Measurements from ENCODE around the gene CADPS. TPM values are rescaled to one million over a fixed set of nuclear protein-coding genes. Genes with fewer than 3 reads are reported as not detected.

The CADPS gene
- total RNA-seq, 1 experiment from 2014 or later, result not detected

DNA sequence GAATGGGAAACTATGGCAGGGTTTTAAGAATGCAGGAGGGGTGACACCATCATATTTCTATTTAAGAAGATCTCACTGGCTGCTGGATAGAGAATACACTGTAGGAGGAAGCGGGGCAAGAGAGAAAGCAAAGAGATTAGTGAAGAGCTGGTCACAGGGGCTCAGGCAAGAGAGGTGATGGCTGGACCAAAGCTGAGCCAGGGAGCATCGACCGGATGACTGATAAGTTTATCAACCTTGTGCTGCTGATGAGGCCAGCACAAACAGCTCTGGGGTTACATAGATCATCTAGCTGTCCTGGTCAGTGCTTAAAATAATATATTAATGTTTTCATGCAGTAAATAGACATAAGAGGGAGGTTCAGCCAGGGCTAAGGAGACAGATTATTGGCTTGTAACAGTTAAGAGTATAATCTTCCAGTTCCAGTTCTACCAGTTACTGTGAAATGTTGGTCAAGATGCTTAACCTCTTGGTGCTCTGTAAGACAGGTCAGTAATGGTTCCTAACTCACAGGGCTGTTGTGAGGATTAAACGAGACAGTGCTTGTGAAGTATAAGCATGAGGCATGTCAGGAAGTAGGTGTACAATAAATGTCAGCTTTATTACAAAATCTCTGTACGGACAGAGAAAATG, 300.8 kb downstream of the CADPS start:
- BruUV-seq (replicated peaks), result no TSS peak
- TF ChIP-seq, protein P1, sequence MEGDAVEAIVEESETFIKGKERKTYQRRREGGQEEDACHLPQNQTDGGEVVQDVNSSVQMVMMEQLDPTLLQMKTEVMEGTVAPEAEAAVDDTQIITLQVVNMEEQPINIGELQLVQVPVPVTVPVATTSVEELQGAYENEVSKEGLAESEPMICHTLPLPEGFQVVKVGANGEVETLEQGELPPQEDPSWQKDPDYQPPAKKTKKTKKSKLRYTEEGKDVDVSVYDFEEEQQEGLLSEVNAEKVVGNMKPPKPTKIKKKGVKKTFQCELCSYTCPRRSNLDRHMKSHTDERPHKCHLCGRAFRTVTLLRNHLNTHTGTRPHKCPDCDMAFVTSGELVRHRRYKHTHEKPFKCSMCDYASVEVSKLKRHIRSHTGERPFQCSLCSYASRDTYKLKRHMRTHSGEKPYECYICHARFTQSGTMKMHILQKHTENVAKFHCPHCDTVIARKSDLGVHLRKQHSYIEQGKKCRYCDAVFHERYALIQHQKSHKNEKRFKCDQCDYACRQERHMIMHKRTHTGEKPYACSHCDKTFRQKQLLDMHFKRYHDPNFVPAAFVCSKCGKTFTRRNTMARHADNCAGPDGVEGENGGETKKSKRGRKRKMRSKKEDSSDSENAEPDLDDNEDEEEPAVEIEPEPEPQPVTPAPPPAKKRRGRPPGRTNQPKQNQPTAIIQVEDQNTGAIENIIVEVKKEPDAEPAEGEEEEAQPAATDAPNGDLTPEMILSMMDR (conservative IDR thresholded peaks at IDR 0.05; ENCODE audit: low read depth, low read length), result no peak
- intact Hi-C loops (cut with micrococcal nuclease; ENCODE audit: unreplicated experiment), result no loop called here
- ChIA-PET CTCF (no interaction called here), POLR2A (ENCODE audit: low non-redundant PET) (no interaction called here)
- H3K4me3 ChIP-seq (ENCODE audit: low read depth, low read length, poor library complexity, severe bottlenecking), result no peak overlapping the region
- no peaks in the 10 kb centered on the region for H3K4me1 ChIP-seq (ENCODE audit: insufficient read depth, low read length, poor library complexity, severe bottlenecking)
- H3K27me3 ChIP-seq (replicated peaks; ENCODE audit: insufficient read depth, low read depth, low read length, poor library complexity), result no peaks in the 10 kb centered on the region
- no peak for DNase-seq (ENCODE audit: low spot score)
- H3K27ac ChIP-seq (ENCODE audit: low read depth, low read length, poor library complexity, severe bottlenecking), result no peak overlapping the region
- H3K36me3 ChIP-seq (ENCODE audit: insufficient read depth, low read length, poor library complexity, severe bottlenecking), result no peaks in the 10 kb centered on the region
- H3K9me3 ChIP-seq (ENCODE audit: low read depth, low read length, poor library complexity, severe bottlenecking), result no peaks in the 10 kb centered on the region

DNA sequence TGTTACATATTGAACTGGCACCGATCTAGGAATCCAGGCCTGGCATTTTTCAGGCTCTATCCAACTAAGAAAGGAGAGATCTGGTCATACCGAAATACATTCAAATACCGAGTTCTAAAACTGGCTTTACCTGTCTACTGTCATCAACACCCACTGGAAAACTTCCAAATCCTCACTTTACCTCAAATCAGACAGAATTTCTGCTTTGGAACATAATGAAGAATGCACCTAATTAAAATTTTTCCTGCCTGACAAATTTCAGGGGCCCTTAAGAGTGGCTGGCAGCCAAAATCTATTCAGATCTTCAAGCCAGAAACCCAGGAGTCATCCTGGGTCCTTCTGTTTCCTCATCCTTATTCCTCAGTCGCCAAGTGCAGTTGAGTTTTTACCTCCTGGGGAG, 303.3 kb downstream of the CADPS start:
- intact Hi-C loops (cut with micrococcal nuclease; ENCODE audit: unreplicated experiment), result no loop called here
- H3K9me3 ChIP-seq (ENCODE audit: low read depth, low read length, poor library complexity, severe bottlenecking), result no peaks in the 10 kb centered on the region
- no peaks in the 10 kb centered on the region for H3K4me1 ChIP-seq (ENCODE audit: insufficient read depth, low read length, poor library complexity, severe bottlenecking)
- ChIA-PET CTCF (no interaction called here), POLR2A (ENCODE audit: low non-redundant PET) (no interaction called here)
- H3K36me3 ChIP-seq (ENCODE audit: insufficient read depth, low read length, poor library complexity, severe bottlenecking), result no peaks in the 10 kb centered on the region
- H3K27ac ChIP-seq (ENCODE audit: low read depth, low read length, poor library complexity, severe bottlenecking), result no peak overlapping the region
- DNase-seq (ENCODE audit: low spot score), result no peak
- TF ChIP-seq, protein P1 (conservative IDR thresholded peaks at IDR 0.05; ENCODE audit: low read depth, low read length), result no peak
- TF ChIP-seq EZH2 (IDR thresholded peaks at IDR 0.05; ENCODE audit: borderline replicate concordance, low read depth, low read length, poor library complexity, severe bottlenecking), result no peak
- no peak overlapping the region for H3K4me3 ChIP-seq (ENCODE audit: low read depth, low read length, poor library complexity, severe bottlenecking)
- BruUV-seq (replicated peaks), result no TSS peak
- H3K27me3 ChIP-seq (replicated peaks; ENCODE audit: insufficient read depth, low read depth, low read length, poor library complexity), result no peaks in the 10 kb centered on the region

DNA sequence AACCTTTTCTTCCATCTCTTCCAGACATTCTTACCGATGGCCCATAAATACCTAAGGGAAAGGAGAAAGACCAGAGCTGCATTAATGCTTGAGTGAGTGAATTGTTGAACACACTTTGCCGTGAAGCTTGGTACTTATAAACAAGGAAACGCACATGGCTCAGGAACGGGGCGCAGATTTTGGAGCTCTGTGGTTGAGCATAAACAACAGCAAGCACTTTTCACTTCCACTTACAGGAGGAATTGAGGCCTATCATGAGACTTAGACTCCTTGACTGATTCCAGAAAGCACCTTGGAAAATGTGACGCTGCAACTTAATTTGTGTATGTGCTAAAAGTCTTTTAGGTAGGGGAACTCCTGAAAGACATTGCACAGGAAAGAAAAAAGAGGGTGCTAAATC, 304.3 kb downstream of the CADPS start:
- no peak overlapping the region for H3K27ac ChIP-seq (ENCODE audit: low read depth, low read length, poor library complexity, severe bottlenecking)
- no peaks in the 10 kb centered on the region for H3K4me1 ChIP-seq (ENCODE audit: insufficient read depth, low read length, poor library complexity, severe bottlenecking)
- no peak for DNase-seq (ENCODE audit: low spot score)
- BruUV-seq (replicated peaks), result no TSS peak
- CTCF ChIA-PET, result no interaction called here
- no peaks in the 10 kb centered on the region for H3K9me3 ChIP-seq (ENCODE audit: low read depth, low read length, poor library complexity, severe bottlenecking)
- peaks cover 4% of the 10 kb centered on the region for H3K27me3 ChIP-seq (replicated peaks; ENCODE audit: insufficient read depth, low read depth, low read length, poor library complexity)
- intact Hi-C loops (cut with micrococcal nuclease; ENCODE audit: unreplicated experiment), result no loop called here
- no peak overlapping the region for H3K4me3 ChIP-seq (ENCODE audit: low read depth, low read length, poor library complexity, severe bottlenecking)
- POLR2A ChIA-PET (ENCODE audit: low non-redundant PET), result no interaction called here
- TF ChIP-seq, protein P1 (conservative IDR thresholded peaks at IDR 0.05; ENCODE audit: low read depth, low read length), result no peak
- TF ChIP-seq EZH2 (IDR thresholded peaks at IDR 0.05; ENCODE audit: borderline replicate concordance, low read depth, low read length, poor library complexity, severe bottlenecking), result no peak
- no peaks in the 10 kb centered on the region for H3K36me3 ChIP-seq (ENCODE audit: insufficient read depth, low read length, poor library complexity, severe bottlenecking)

All from A673 (cell line).